ENCODE measurements around the gene IL34.
"Not testable (repeated sequence)": the region's sequence is repeated elsewhere in the genome, so short reads cannot be mapped to it uniquely, and the experiment has no call there.

The IL34 gene

DNA sequence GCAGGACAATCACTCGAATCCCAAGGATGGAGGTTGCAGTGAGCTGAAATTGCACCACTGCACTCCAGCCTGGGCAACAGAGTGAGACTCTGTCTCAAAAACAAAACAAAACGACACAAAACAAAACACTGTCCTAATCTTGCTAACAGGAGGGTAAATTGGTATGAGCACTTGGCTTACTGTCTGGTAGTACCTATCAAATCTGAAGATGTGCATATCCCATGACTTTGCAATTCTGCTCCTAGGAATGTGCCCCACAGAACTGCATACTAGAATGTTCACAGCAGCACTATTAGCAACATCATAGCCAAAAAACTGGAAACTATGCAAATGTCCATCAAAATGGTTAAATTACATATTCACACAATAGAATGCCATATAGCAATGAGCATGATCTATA, 23.8 kb downstream of the IL34 start:
- Histone ChIP-seq H3K9me3 (ENCODE audit: control insufficient read depth, insufficient read depth, low read depth, low read length) (no peaks in the 10 kb centered on the region; the same call in 1 of the 2 replicates), H3K9ac (ENCODE audit: low read length) (no peak overlapping the region), H3K27ac (ENCODE audit: low read depth, low read length) (no peak overlapping the region), H3K27me3 (ENCODE audit: control insufficient read depth, insufficient read depth, low read length) (no peaks in the 10 kb centered on the region), H3K4me1 (ENCODE audit: control insufficient read depth, insufficient read depth, low read length) (no peaks in the 10 kb centered on the region), H3K36me3 (ENCODE audit: control insufficient read depth, insufficient read depth, low read length) (peaks cover 73% of the 10 kb centered on the region), H3K4me3 (ENCODE audit: low read depth, low read length) (no peak overlapping the region)

DNA sequence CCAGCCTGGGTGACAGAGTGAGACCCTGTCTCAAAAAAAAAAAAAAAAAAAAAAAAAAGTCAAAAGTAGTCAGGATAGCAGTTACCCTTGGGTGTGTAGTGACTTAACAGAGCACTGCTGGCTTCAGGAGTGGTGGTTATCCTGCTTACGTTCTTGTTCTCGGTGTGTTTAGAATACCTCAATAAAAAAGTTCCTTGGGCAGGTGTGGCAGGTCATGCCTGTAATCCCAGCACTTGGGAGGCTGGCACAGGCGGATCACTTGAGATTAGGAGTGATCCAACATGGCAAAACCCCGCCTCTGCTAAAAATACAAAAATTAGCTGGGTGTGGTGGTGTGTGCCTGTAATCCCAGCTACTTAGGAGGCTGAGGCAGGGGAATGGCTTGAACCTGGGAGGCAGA, 24.6 kb downstream of the IL34 start:
- H3K9me3 ChIP-seq (ENCODE audit: control insufficient read depth, insufficient read depth, low read depth, low read length); H3K27me3 ChIP-seq (ENCODE audit: control insufficient read depth, insufficient read depth, low read length); H3K27ac ChIP-seq (ENCODE audit: low read depth, low read length); H3K4me3 ChIP-seq (ENCODE audit: low read depth, low read length); H3K4me1 ChIP-seq (ENCODE audit: control insufficient read depth, insufficient read depth, low read length); H3K9ac ChIP-seq (ENCODE audit: low read length): not testable (repeated sequence)
- H3K36me3 ChIP-seq (ENCODE audit: control insufficient read depth, insufficient read depth, low read length) = peaks cover 72% of the 10 kb centered on the region

GRCh38 chr16:70674221-70675014, 28.1 kb downstream of the IL34 start:
- Histone ChIP-seq H3K4me3 (ENCODE audit: low read depth, low read length) (no peak overlapping the region), H3K27me3 (ENCODE audit: control insufficient read depth, insufficient read depth, low read length) (no peaks in the 10 kb centered on the region), H3K9ac (ENCODE audit: low read length) (no peak overlapping the region), H3K4me1 (ENCODE audit: control insufficient read depth, insufficient read depth, low read length) (peaks cover 7% of the 10 kb centered on the region; the same call in 1 of the 2 replicates), H3K36me3 (ENCODE audit: control insufficient read depth, insufficient read depth, low read length) (peaks cover 79% of the 10 kb centered on the region), H3K27ac (ENCODE audit: low read depth, low read length) (no peak overlapping the region), H3K9me3 (ENCODE audit: control insufficient read depth, insufficient read depth, low read depth, low read length) (no peaks in the 10 kb centered on the region)

DNA sequence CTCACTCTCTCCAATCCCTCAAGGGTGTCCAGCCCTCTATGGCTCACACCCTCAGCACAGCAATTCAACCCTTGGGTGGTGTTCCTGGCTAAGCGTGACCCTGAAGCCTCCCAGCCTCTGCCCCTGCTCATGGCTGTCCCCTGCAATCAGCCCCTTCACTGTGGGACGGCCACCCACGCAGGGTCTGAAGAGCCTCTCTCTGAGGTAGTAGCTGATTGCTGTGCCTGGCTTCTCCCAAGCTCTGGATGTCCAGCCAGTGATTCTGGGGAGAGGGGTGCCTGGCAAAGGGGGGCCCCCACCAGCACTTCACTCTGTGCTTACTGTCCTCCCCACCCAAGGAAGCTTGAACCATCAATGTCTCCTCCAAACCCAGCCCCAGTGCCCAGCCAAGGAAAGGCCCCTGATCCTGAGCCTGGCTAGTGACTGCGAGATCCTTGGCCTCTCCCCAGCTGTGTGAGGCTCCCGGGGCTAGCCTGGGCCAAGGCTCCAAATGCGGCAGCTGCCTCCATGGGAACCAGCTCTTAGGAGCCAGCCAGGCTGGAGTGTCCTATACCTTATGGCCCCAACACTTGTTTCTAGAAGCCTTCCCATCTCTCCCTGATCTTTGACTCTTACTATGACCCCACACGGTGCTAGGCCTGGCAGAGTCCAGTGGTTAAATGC, 29.6 kb downstream of the IL34 start:
- no peak overlapping the region for H3K27ac ChIP-seq (ENCODE audit: low read depth, low read length)
- no peaks in the 10 kb centered on the region for H3K9me3 ChIP-seq (ENCODE audit: control insufficient read depth, insufficient read depth, low read depth, low read length)
- H3K27me3 ChIP-seq (ENCODE audit: control insufficient read depth, insufficient read depth, low read length) = no peaks in the 10 kb centered on the region
- peaks cover 12% of the 10 kb centered on the region; the same call in 1 of the 2 replicates for H3K4me1 ChIP-seq (ENCODE audit: control insufficient read depth, insufficient read depth, low read length)
- peaks cover 66% of the 10 kb centered on the region for H3K36me3 ChIP-seq (ENCODE audit: control insufficient read depth, insufficient read depth, low read length)
- no peak overlapping the region for H3K4me3 ChIP-seq (ENCODE audit: low read depth, low read length)
- H3K9ac ChIP-seq (ENCODE audit: low read length) = no peak overlapping the region

- H3K36me3 ChIP-seq (ENCODE audit: control insufficient read depth, insufficient read depth, low read length) = peaks cover 62% of the 10 kb centered on the region
Observed at GRCh38 chr16:70676675-70677498, 30.5 kb downstream of the IL34 start.

DNA sequence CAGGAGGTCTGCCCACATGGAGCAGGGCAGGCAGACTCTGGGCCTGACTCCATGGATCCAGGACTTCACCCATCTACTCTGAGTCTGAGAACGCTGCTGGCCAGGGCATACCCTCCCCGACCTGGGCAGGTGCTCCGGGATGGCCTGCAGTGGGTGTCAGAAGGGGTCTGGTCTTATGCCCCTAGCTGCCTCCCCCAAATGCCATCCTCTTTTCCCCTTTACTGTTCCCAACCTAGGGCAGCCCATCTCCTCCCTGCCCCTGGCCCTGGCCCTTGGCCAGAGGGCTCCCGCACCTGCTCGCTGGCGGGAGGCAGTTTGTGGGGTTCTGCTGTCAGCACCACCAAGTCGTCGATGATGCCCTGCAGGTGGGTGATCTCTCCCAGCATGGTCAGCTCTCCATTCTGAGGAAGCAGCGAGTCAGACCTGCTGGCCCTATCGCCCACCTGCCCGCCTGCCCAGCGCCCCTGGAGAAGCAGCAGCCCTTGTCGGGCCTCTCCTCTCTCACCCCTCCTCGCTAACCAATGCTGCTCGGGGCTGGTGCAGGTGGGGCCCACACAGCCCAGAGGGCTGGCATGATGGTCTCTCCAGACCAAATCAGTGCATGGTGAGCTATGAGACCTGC, 31.3 kb downstream of the IL34 start:
- H3K27ac ChIP-seq (ENCODE audit: low read depth, low read length) = no peak overlapping the region
- no peaks in the 10 kb centered on the region for H3K27me3 ChIP-seq (ENCODE audit: control insufficient read depth, insufficient read depth, low read length)
- H3K9me3 ChIP-seq (ENCODE audit: control insufficient read depth, insufficient read depth, low read depth, low read length) = no peaks in the 10 kb centered on the region
- peaks cover 57% of the 10 kb centered on the region for H3K36me3 ChIP-seq (ENCODE audit: control insufficient read depth, insufficient read depth, low read length)
- no peak overlapping the region for H3K4me3 ChIP-seq (ENCODE audit: low read depth, low read length)
- H3K9ac ChIP-seq (ENCODE audit: low read length) = no peak overlapping the region
- peaks cover 24% of the 10 kb centered on the region; the same call in 1 of the 2 replicates for H3K4me1 ChIP-seq (ENCODE audit: control insufficient read depth, insufficient read depth, low read length)

More at GRCh38 chr16:70676675-70677498, 30.5 kb downstream of the IL34 start:
- Histone ChIP-seq H3K4me3 (ENCODE audit: low read depth, low read length) (no peak overlapping the region), H3K27ac (ENCODE audit: low read depth, low read length) (no peak overlapping the region), H3K4me1 (ENCODE audit: control insufficient read depth, insufficient read depth, low read length) (peaks cover 21% of the 10 kb centered on the region; the same call in 1 of the 2 replicates), H3K27me3 (ENCODE audit: control insufficient read depth, insufficient read depth, low read length) (no peaks in the 10 kb centered on the region), H3K9me3 (ENCODE audit: control insufficient read depth, insufficient read depth, low read depth, low read length) (no peaks in the 10 kb centered on the region), H3K9ac (ENCODE audit: low read length) (no peak overlapping the region)

- Histone ChIP-seq H3K36me3 (ENCODE audit: control insufficient read depth, insufficient read depth, low read length) (peaks cover 50% of the 10 kb centered on the region), H3K9ac (ENCODE audit: low read length) (peak overlapping the region; percentile 31), H3K27me3 (ENCODE audit: control insufficient read depth, insufficient read depth, low read length) (no peaks in the 10 kb centered on the region), H3K9me3 (ENCODE audit: control insufficient read depth, insufficient read depth, low read depth, low read length) (no peaks in the 10 kb centered on the region), H3K4me3 (ENCODE audit: low read depth, low read length) (no peak overlapping the region), H3K4me1 (ENCODE audit: control insufficient read depth, insufficient read depth, low read length) (peaks cover 24% of the 10 kb centered on the region; the same call in 1 of the 2 replicates), H3K27ac (ENCODE audit: low read depth, low read length) (no peak overlapping the region)
Observed at GRCh38 chr16:70678121-70678897, 31.9 kb downstream of the IL34 start.

- no peaks in the 10 kb centered on the region for H3K27me3 ChIP-seq (ENCODE audit: control insufficient read depth, insufficient read depth, low read length)
- no peaks in the 10 kb centered on the region for H3K9me3 ChIP-seq (ENCODE audit: control insufficient read depth, insufficient read depth, low read depth, low read length)
- no peak overlapping the region; the same call in 1 of the 2 replicates for H3K27ac ChIP-seq (ENCODE audit: low read depth, low read length)
- H3K36me3 ChIP-seq (ENCODE audit: control insufficient read depth, insufficient read depth, low read length) = peaks cover 45% of the 10 kb centered on the region
- peaks cover 24% of the 10 kb centered on the region; the same call in 1 of the 2 replicates for H3K4me1 ChIP-seq (ENCODE audit: control insufficient read depth, insufficient read depth, low read length)
- no peak overlapping the region for H3K9ac ChIP-seq (ENCODE audit: low read length)
- H3K4me3 ChIP-seq (ENCODE audit: low read depth, low read length) = no peak overlapping the region
Observed at GRCh38 chr16:70678898-70679670, 32.7 kb downstream of the IL34 start.

DNA sequence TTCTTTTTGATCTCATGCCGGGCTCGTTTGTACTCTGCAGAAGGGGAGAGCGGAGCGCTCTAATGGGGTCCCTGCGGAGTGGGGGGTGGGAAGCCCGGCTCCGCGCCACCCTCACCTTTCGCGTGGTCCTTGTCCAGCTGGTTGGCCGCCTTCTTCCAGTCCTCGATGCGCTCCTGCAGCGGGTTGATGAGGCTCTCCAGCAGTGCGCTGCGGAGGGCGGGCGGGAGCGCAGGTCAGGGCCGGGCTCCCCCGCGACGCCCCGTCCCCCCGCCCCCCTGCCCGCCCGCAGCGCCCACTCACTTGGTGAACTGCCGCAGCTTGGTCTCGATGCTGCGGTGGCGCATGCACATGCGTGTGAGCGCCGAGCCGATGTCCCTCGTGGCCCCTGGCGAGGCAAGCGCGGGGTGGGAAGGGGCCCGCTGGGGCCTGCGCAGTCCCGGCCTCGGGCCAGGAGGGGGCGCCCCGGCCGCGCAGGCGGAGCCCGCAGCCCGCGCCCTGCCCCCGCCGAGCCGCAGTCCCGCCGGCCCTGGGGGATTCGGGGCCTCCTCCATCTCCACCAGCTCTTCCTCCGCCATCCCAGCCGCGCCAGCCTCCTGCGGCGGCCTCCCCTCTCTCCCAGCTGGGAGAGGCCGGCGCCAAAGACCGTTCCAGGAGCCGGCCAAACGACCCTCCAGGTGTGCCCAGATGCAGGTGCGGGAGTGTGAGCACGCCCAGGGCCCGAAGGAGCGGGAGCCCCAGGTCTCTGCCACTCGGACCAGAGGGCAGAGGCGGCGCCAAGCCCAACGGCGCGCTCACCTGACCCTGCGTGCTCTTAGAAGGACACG, 33.5 kb downstream of the IL34 start:
- no peaks in the 10 kb centered on the region for H3K9me3 ChIP-seq (ENCODE audit: control insufficient read depth, insufficient read depth, low read depth, low read length)
- peaks cover 37% of the 10 kb centered on the region for H3K36me3 ChIP-seq (ENCODE audit: control insufficient read depth, insufficient read depth, low read length)
- no peaks in the 10 kb centered on the region for H3K27me3 ChIP-seq (ENCODE audit: control insufficient read depth, insufficient read depth, low read length)
- H3K27ac ChIP-seq (ENCODE audit: low read depth, low read length) = no peak overlapping the region; the same call in 1 of the 2 replicates
- no peak overlapping the region for H3K9ac ChIP-seq (ENCODE audit: low read length)
- peaks cover 28% of the 10 kb centered on the region; the same call in 1 of the 2 replicates for H3K4me1 ChIP-seq (ENCODE audit: control insufficient read depth, insufficient read depth, low read length)
- 0 out of 2 replicates have a peak overlapping the region, but pooled peaks have one; percentile 17 for H3K4me3 ChIP-seq (ENCODE audit: low read depth, low read length)

Data from HUES6 (cell line).